Measurements from ENCODE around the gene DENND2A.

- TF ChIP-seq, protein P1, sequence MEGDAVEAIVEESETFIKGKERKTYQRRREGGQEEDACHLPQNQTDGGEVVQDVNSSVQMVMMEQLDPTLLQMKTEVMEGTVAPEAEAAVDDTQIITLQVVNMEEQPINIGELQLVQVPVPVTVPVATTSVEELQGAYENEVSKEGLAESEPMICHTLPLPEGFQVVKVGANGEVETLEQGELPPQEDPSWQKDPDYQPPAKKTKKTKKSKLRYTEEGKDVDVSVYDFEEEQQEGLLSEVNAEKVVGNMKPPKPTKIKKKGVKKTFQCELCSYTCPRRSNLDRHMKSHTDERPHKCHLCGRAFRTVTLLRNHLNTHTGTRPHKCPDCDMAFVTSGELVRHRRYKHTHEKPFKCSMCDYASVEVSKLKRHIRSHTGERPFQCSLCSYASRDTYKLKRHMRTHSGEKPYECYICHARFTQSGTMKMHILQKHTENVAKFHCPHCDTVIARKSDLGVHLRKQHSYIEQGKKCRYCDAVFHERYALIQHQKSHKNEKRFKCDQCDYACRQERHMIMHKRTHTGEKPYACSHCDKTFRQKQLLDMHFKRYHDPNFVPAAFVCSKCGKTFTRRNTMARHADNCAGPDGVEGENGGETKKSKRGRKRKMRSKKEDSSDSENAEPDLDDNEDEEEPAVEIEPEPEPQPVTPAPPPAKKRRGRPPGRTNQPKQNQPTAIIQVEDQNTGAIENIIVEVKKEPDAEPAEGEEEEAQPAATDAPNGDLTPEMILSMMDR (IDR thresholded peaks at IDR 0.05) = no peak
- no peak for TF ChIP-seq POLR2A (IDR thresholded peaks at IDR 0.05)
These were observed 26.9 kb upstream of the DENND2A start for GRCh38 chr7:140667476-140667875.
